Fibroblast of skin of abdomen (primary cell): ENCODE results near the gene BCL2.
A peak's percentile ranks its signal among the peaks of the same experiment; 100 is the strongest.
"Not testable (repeated sequence)": the region's sequence is repeated elsewhere in the genome, so short reads cannot be mapped to it uniquely, and the experiment has no call there.

ENCODE experiments used
- DNase-seq: peaks from one replicate; pipeline ENCODE4 v3.0.0-alpha.2; 2013

Gene BCL2

GRCh38 chr18:63198098-63198760 lies 121.3 kb downstream of the BCL2 start:
- no peak for DNase-seq

GRCh38 chr18:63197246-63197869 lies 122.2 kb downstream of the BCL2 start:
- DNase-seq: no peak

GRCh38 chr18:63195326-63196159 lies 124.0 kb downstream of the BCL2 start:
- DNase-seq: no peak

- no peak for DNase-seq
These were observed 126.7 kb downstream of the BCL2 start for GRCh38 chr18:63192885-63193349.

GRCh38 chr18:63192126-63192884 lies 127.3 kb downstream of the BCL2 start:
- no peak for DNase-seq

GRCh38 chr18:63191413-63191812 lies 128.2 kb downstream of the BCL2 start:
- no peak for DNase-seq

GRCh38 chr18:63190838-63191237 lies 128.7 kb downstream of the BCL2 start:
- not testable (repeated sequence) for DNase-seq

- DNase-seq: no peak
These were observed 129.8 kb downstream of the BCL2 start for GRCh38 chr18:63189817-63190216.

- no peak for DNase-seq
These were observed 130.5 kb downstream of the BCL2 start for GRCh38 chr18:63189041-63189440.

- DNase-seq: no peak
These were observed 131.6 kb downstream of the BCL2 start for GRCh38 chr18:63187791-63188460.

GRCh38 chr18:63187223-63187574 lies 132.4 kb downstream of the BCL2 start:
- DNase-seq: no peak

GRCh38 chr18:63186520-63187222 lies 132.9 kb downstream of the BCL2 start:
- DNase-seq: peak; percentile 15

- peak; percentile 62 for DNase-seq
These were observed 133.6 kb downstream of the BCL2 start for GRCh38 chr18:63185984-63186383.

GRCh38 chr18:63183952-63184770 lies 135.4 kb downstream of the BCL2 start:
- no peak for DNase-seq

GRCh38 chr18:63183378-63183777 lies 136.2 kb downstream of the BCL2 start:
- DNase-seq: no peak

- no peak for DNase-seq
These were observed 136.7 kb downstream of the BCL2 start for GRCh38 chr18:63182861-63183260.

- no peak for DNase-seq
These were observed 137.2 kb downstream of the BCL2 start for GRCh38 chr18:63182310-63182772.

- no peak for DNase-seq
These were observed 137.8 kb downstream of the BCL2 start for GRCh38 chr18:63181706-63182309.

GRCh38 chr18:63180971-63181376 lies 138.6 kb downstream of the BCL2 start:
- no peak for DNase-seq

GRCh38 chr18:63180321-63180720 lies 139.2 kb downstream of the BCL2 start:
- DNase-seq: no peak
